ENCODE measurements around the gene TMEM161A.
"Not testable (repeated sequence)": the region's sequence is repeated elsewhere in the genome, so short reads cannot be mapped to it uniquely, and the experiment has no call there.

Gene TMEM161A

DNA sequence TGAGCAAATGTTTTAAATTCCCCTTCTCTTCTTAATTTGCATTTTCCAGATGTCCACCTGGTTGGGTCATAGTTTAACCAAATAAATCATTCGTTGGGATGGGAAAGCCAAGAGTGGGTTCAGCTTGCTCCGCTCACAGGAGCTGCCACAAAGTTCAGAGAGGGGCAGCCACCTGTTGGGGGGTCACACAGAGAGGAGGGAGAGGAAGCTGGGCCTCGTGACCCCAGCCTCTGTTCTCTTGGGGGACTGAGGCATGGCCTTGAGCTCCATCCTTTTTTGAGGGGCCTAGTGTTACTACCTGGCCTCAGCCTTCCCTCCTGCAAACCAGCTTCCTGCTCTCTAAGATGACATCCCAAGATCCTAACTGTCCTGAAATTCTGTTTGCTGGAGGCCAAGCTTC is 29.3 kb upstream of the TMEM161A start:
- Mint-ChIP-seq H3K4me1 (ENCODE audit: low read depth) (peaks cover 12% of the 10 kb centered on the region), H3K36me3 (ENCODE audit: low read depth) (peaks cover 4% of the 10 kb centered on the region), H3K4me3 (no peak overlapping the region), H3K27me3 (ENCODE audit: low read depth) (no peaks in the 10 kb centered on the region), H3K27ac (no peak overlapping the region), H3K9me3 (no peaks in the 10 kb centered on the region)
- no peak for DNase-seq (ENCODE audit: low spot score)

DNA sequence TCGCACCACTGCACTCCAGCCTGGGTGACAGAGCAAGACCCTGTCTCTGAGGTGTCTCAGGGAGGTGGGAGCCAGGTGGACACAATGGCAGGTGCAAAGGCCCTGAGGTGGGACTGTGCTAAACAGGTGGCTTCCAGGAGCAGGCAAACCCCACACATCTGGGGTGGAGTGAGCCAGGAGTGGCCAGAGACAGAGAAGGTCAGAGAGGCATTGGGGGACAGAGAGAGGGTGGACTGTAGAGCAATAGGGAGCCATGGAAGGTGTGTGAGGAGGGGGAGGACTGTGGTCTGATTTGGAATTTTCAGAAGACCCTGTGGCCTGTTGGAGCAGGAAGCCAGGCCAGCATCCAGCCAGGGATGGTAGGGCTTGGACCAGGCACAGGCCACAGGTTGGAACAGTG is 27.1 kb upstream of the TMEM161A start:
- no peaks in the 10 kb centered on the region for H3K36me3 Mint-ChIP-seq (ENCODE audit: low read depth)
- no peak overlapping the region for H3K4me3 Mint-ChIP-seq
- no peak for DNase-seq (ENCODE audit: low spot score)
- H3K27ac Mint-ChIP-seq = no peak overlapping the region
- H3K27me3 Mint-ChIP-seq (ENCODE audit: low read depth) = no peaks in the 10 kb centered on the region
- no peaks in the 10 kb centered on the region for H3K9me3 Mint-ChIP-seq
- H3K4me1 Mint-ChIP-seq (ENCODE audit: low read depth) = peaks cover 5% of the 10 kb centered on the region

GRCh38 chr19:19162495-19162894 is 24.2 kb upstream of the TMEM161A start:
- H3K27me3 Mint-ChIP-seq (ENCODE audit: low read depth) = no peaks in the 10 kb centered on the region
- H3K9me3 Mint-ChIP-seq = no peaks in the 10 kb centered on the region
- no peak overlapping the region for H3K27ac Mint-ChIP-seq
- no peaks in the 10 kb centered on the region for H3K36me3 Mint-ChIP-seq (ENCODE audit: low read depth)
- no peaks in the 10 kb centered on the region for H3K4me1 Mint-ChIP-seq (ENCODE audit: low read depth)
- H3K4me3 Mint-ChIP-seq = no peak overlapping the region
- no peak for DNase-seq (ENCODE audit: low spot score)

DNA sequence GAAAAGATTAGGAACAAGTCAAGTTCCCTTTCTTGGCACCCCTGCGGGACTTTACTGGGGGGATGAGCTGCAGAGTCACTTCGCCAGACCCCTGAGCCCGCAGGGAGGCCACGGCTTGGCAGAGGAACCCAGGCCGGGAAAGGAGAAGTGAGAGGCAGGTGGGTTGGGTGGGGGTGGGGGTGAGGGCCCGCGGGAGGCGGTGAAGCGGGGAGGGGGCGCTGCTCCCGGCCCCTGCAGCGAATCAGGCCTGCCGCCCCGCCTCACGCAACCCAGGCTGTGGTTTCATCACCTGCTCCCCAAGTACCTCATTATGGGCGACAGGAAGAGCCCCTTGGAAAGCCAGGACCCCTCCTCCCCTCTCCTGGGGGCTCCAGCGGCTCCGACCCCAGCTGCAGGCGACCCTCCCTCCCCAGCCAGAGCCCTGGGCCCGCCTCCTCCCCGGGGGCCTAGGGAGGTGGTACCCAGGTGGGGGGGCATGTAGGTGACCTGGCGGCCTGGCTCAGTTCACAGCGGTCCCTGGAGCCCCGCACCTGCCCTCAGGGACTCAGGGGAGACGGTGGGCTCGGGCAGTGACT is 22.3 kb upstream of the TMEM161A start:
- DNase-seq (ENCODE audit: low spot score) = no peak
- Mint-ChIP-seq H3K27ac (no peak overlapping the region), H3K9me3 (no peaks in the 10 kb centered on the region), H3K27me3 (ENCODE audit: low read depth) (no peaks in the 10 kb centered on the region), H3K4me3 (no peak overlapping the region), H3K4me1 (ENCODE audit: low read depth) (no peaks in the 10 kb centered on the region), H3K36me3 (ENCODE audit: low read depth) (peaks cover 4% of the 10 kb centered on the region)

DNA sequence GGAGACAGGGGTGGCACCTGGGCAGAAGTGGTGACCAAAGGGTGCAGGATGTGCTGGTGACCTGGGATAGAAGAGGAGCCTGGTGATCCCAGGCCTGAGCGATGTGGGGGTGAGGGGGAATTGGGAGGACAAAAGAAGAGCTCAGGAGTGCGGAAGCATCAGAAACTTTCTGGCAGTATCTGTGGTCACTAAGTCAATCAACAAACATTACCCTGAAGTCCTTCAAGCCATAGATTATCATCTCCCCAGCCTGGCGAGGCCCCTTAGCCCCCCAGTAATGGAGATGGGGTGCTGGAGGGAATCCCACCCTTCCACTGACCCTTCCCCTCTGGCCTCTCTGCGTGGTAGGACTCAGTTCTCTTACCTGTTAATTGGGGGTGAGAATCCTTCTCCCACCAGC is 21.3 kb upstream of the TMEM161A start:
- Mint-ChIP-seq H3K4me3 (no peak overlapping the region), H3K27ac (no peak overlapping the region), H3K9me3 (no peaks in the 10 kb centered on the region), H3K36me3 (ENCODE audit: low read depth) (peaks cover 4% of the 10 kb centered on the region), H3K4me1 (ENCODE audit: low read depth) (no peaks in the 10 kb centered on the region), H3K27me3 (ENCODE audit: low read depth) (no peaks in the 10 kb centered on the region)
- DNase-seq (ENCODE audit: low spot score) = no peak

DNA sequence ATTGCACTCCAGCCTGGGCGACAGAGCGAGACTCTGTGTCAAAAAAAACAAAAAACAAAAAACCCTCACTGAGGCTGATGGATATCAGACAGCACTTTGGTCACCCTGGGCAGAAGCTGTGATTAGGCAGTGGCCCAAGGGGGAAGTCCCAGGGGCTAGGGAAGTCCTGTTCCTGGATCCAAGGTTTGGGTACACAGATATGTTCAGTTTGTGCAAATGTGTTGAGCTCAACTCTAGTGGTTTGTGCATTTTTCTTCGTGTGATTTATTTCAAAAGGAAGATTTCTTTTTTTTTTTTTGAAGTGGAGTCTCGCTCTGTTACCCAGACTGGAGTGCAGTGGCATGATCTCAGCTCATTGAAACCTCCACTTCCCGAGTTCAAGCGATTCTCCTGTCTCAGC is 19.5 kb upstream of the TMEM161A start:
- Mint-ChIP-seq H3K27ac (no peak overlapping the region), H3K36me3 (ENCODE audit: low read depth) (peaks cover 4% of the 10 kb centered on the region), H3K9me3 (no peaks in the 10 kb centered on the region), H3K4me3 (no peak overlapping the region), H3K27me3 (ENCODE audit: low read depth) (no peaks in the 10 kb centered on the region), H3K4me1 (ENCODE audit: low read depth) (no peaks in the 10 kb centered on the region)
- DNase-seq (ENCODE audit: low spot score) = no peak

DNA sequence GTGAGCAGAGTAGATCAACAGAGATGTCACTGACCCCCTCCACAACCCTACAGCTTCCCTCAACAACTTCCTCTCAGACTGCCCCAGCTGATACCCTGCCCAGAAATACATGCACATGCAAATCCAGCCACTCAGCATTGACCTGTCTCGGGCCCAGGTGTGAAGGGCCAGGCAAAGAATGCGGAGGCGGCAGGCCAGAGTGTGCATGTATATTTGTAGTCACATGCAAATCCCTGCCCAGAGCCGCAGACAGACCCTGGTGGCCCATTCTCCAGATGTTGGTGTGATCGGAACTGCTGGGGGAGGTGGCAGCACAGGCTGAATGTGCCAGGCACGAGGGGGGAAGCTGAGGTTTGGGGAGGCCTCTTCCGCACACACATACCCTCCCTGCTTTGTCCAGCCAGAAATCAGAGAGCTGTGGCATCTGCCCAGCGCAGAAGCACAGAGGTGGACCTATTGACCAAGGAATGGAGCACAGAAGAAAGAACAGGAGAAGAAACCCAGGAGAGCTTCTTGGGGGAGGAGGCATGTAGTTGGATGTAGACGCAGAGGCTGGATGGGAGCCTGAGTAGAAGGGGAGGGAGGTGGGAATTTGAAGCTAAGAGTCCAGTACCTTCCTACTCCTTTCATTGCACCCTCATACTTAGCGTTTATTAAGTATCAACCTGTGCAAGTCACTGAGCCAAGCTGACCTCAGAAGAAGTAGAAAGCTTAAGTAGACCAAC is 17.4 kb upstream of the TMEM161A start:
- H3K9me3 Mint-ChIP-seq = no peaks in the 10 kb centered on the region
- no peak for DNase-seq (ENCODE audit: low spot score)
- no peak overlapping the region for H3K4me3 Mint-ChIP-seq
- H3K27ac Mint-ChIP-seq = no peak overlapping the region
- H3K36me3 Mint-ChIP-seq (ENCODE audit: low read depth) = peaks cover 4% of the 10 kb centered on the region
- H3K4me1 Mint-ChIP-seq (ENCODE audit: low read depth) = no peaks in the 10 kb centered on the region
- no peaks in the 10 kb centered on the region for H3K27me3 Mint-ChIP-seq (ENCODE audit: low read depth)

DNA sequence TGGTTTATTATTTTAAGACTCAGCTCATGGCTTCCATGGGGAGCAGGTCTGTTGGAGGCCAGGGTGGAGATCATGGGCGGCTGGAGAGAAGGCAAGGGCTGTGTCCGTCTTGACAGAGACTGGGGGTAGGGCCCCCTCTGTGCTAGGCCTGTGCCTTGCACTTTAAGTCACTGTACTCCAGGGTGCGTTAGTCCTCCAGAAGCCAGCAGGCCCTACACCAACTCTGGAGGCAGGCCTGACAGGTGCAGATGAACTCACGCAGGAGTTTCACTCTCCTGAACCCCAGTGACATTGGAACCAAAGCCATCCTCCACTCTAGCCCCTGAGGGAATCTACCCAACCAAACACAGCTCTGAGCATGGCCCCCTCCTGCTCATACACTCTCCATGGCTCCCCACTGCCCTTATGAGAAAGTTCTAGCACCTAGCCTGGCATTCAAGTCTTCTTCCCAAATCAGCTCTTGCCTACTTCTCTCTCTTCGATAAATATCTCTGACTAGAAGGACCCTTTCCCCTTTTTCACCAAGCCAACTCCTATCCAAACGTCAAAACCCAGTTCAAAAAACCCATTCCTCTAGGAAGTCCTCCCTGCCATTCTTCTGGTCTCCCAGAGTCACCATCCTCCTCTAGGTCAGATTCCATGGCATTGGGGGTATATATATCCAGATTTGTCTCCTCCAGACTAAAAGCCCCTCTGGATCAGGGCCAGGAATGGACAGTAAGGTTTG is 16.7 kb upstream of the TMEM161A start:
- H3K36me3 Mint-ChIP-seq (ENCODE audit: low read depth) = peaks cover 4% of the 10 kb centered on the region
- no peaks in the 10 kb centered on the region for H3K27me3 Mint-ChIP-seq (ENCODE audit: low read depth)
- H3K9me3 Mint-ChIP-seq = no peaks in the 10 kb centered on the region
- no peak overlapping the region for H3K4me3 Mint-ChIP-seq
- no peak overlapping the region for H3K27ac Mint-ChIP-seq
- DNase-seq (ENCODE audit: low spot score) = no peak
- no peaks in the 10 kb centered on the region for H3K4me1 Mint-ChIP-seq (ENCODE audit: low read depth)

DNA sequence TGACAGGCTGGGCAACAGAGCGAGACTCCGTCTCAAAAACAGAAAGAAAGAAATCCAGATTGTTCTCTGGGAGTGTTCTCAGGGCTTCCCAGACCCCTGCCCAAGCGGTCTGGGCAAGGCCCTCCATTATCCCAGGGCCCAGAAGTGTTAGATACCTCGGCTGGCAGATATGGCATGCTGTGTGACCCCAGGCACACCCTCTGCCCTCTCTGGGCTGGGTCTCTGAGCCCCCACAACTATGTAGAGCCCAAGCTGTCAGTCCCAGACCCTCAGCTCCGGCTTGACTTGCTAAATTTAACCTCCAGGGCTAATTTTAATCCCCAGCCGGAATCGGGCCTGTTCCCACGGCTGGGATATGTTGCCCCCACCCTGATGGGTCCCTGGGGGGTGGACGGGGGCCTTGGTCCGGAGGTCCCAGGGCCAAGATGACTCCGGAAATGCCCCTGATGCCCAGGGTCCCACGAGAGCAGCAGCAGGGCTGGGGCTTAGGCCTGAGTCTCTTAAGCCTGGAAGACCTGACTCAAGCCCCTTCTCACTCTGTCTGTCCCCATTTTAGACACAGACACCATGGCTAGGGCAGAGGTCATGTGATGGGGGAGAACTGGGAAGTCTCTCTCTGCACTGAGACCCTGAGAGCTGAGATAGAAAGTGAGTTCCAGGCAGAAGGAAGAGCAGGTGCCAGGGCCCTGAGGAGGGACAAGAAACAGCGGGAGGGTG is 14.5 kb upstream of the TMEM161A start:
- Mint-ChIP-seq H3K9me3 (no peaks in the 10 kb centered on the region), H3K27ac (no peak overlapping the region), H3K4me1 (ENCODE audit: low read depth) (no peaks in the 10 kb centered on the region), H3K4me3 (no peak overlapping the region), H3K36me3 (ENCODE audit: low read depth) (peaks cover 7% of the 10 kb centered on the region), H3K27me3 (ENCODE audit: low read depth) (no peaks in the 10 kb centered on the region)
- DNase-seq (ENCODE audit: low spot score) = no peak

- Mint-ChIP-seq H3K36me3 (ENCODE audit: low read depth) (peaks cover 7% of the 10 kb centered on the region), H3K9me3 (no peaks in the 10 kb centered on the region), H3K4me3 (no peak overlapping the region), H3K4me1 (ENCODE audit: low read depth) (no peaks in the 10 kb centered on the region), H3K27me3 (ENCODE audit: low read depth) (no peaks in the 10 kb centered on the region), H3K27ac (no peak overlapping the region)
- DNase-seq (ENCODE audit: low spot score) = no peak
Measured at GRCh38 chr19:19151418-19151817, 13.1 kb upstream of the TMEM161A start.

DNA sequence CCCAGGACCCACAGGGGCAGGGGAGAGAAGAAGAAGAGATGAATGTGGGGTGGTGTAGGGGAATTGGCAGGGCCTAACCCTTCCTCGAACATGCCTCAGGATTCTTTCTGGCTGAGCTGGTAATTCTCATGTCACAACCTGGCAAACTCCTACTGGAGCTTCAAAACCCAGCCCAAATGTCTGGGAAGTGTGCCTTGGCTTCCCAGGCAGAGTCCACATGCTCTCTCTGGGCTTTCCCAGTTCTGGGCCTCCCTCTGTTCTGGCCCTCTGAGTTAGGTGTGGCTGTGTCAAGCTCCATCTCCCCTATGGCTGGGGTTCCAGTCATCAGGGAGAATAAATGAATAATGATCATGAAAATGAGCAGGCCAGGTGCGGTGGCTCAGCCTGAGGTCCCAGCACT is 11.2 kb upstream of the TMEM161A start:
- DNase-seq (ENCODE audit: low spot score) = no peak
- Mint-ChIP-seq H3K4me1 (ENCODE audit: low read depth) (no peaks in the 10 kb centered on the region), H3K36me3 (ENCODE audit: low read depth) (peaks cover 3% of the 10 kb centered on the region), H3K4me3 (no peak overlapping the region), H3K27ac (no peak overlapping the region), H3K27me3 (ENCODE audit: low read depth) (no peaks in the 10 kb centered on the region), H3K9me3 (no peaks in the 10 kb centered on the region)

DNA sequence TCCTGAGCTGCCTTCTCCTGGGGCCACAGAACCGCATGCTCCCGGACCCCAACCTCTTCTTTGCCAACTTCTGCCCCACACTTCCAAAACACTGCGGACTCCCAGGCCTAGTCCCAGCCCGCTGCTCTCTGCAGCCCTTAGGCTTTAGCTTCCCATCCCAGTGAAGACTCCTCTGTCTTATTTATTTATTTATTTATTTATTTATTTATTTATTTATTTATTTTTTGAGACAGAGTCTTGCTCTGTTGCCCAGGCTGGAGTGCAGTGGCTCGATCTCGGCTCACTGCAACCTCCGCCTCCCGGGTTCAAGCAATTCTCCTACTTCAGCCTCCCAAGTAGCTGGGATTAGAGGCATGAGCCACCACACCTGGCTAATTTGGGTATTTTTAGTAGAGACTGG is 10.2 kb upstream of the TMEM161A start:
- not testable (repeated sequence) for H3K36me3 Mint-ChIP-seq (ENCODE audit: low read depth); H3K27me3 Mint-ChIP-seq (ENCODE audit: low read depth); DNase-seq (ENCODE audit: low spot score); H3K4me1 Mint-ChIP-seq (ENCODE audit: low read depth); H3K4me3 Mint-ChIP-seq; H3K27ac Mint-ChIP-seq; H3K9me3 Mint-ChIP-seq

GRCh38 chr19:19147344-19147743 is 9.1 kb upstream of the TMEM161A start:
- no peak overlapping the region for H3K4me3 Mint-ChIP-seq
- no peaks in the 10 kb centered on the region for H3K4me1 Mint-ChIP-seq (ENCODE audit: low read depth)
- H3K36me3 Mint-ChIP-seq (ENCODE audit: low read depth) = peaks cover 3% of the 10 kb centered on the region
- no peak for DNase-seq (ENCODE audit: low spot score)
- H3K27me3 Mint-ChIP-seq (ENCODE audit: low read depth) = no peaks in the 10 kb centered on the region
- no peak overlapping the region for H3K27ac Mint-ChIP-seq
- H3K9me3 Mint-ChIP-seq = no peaks in the 10 kb centered on the region

DNA sequence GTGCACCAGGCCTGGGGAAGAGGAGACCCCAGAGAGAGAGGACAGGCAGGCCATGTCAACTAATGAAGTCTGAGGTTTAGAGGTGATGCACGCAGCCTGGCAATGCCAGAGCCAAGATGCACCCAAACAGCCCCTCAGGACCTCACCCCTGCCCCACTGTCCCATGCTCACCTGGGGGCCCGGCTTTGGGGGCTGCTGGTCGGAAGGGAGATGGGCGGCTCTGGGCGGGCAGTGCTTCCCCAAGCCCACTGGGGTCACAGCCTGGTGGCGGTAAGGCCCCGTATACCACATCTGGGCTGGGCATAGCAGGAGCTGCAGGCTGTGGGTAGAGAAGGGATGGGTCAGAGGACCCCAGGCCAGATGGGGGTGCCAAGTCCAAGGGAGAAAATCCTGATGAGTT is 8.6 kb upstream of the TMEM161A start:
- Mint-ChIP-seq H3K36me3 (ENCODE audit: low read depth) (peaks cover 3% of the 10 kb centered on the region), H3K4me3 (no peak overlapping the region), H3K27me3 (ENCODE audit: low read depth) (no peaks in the 10 kb centered on the region), H3K27ac (no peak overlapping the region), H3K9me3 (no peaks in the 10 kb centered on the region), H3K4me1 (ENCODE audit: low read depth) (no peaks in the 10 kb centered on the region)
- DNase-seq (ENCODE audit: low spot score) = no peak

All from T-helper 2 cell treated with Interferon-gamma antibody and Interleukin-4, amounts not matched to agents 5 μg/mL and 100 μg/mL, for 36 hours (primary cell).